ENCODE data around the gene NIPAL3.

DNA sequence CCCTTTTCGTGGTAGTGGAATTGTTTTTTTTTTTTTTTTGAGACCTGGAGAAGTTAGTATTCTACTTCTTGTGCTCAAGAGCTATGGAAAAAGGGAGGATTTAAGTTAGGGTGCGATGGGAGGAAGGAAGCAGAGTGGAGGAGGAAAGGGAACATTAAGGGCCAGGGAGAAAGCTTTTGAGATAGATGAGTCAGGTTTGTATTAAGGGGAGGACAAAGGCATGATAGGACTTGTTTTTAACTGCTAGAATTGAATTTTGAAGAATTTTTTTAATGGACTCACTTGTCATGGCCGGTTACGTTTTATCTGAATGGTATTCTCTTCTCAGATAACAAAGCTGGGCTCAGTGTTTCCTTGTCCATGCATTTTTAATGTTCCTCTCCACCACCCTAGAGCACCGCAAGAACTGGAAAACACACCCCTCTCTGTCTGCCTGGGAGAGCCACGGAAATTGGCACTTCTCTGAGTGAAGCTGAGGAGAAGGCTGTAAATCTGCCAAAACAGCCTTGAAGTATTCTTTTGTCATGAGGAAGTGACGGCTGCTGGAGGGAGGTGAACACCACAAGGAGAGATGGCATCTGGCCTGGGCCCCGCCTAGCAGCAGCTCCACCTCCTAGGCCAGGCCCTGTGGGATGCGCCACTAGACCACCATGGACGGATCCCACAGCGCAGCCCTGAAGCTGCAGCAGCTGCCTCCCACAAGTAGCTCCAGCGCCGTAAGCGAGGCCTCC is 3.5 kb downstream of the NIPAL3 start:
- TF ChIP-seq, protein P1, sequence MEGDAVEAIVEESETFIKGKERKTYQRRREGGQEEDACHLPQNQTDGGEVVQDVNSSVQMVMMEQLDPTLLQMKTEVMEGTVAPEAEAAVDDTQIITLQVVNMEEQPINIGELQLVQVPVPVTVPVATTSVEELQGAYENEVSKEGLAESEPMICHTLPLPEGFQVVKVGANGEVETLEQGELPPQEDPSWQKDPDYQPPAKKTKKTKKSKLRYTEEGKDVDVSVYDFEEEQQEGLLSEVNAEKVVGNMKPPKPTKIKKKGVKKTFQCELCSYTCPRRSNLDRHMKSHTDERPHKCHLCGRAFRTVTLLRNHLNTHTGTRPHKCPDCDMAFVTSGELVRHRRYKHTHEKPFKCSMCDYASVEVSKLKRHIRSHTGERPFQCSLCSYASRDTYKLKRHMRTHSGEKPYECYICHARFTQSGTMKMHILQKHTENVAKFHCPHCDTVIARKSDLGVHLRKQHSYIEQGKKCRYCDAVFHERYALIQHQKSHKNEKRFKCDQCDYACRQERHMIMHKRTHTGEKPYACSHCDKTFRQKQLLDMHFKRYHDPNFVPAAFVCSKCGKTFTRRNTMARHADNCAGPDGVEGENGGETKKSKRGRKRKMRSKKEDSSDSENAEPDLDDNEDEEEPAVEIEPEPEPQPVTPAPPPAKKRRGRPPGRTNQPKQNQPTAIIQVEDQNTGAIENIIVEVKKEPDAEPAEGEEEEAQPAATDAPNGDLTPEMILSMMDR (IDR thresholded peaks at IDR 0.05), result no peak
- TF ChIP-seq POLR2A (IDR thresholded peaks at IDR 0.05), result no peak
